IMR-90 (cell line): ENCODE measurements around the gene MAFB. TPM values are rescaled to one million over a fixed set of nuclear protein-coding genes. Genes with fewer than 3 reads are reported as not detected.
A peak's percentile ranks its signal among the peaks of the same experiment; 100 is the strongest.

Experiments used
- ATAC-seq: fragments of 200-7000 bp; cut with Tn5 transposase; 2 replicates; pipeline ENCODE4 v1.9.1; 2020; ENCODE audit warnings: low read depth, mild to moderate bottlenecking, moderate library complexity
- BruUV-seq: library from RNA; stranded (reverse); fragments of 400-500 nt; replicated peaks from 2 replicates; lab custom pipeline; 2021; lab: Mats Ljungman, UMichigan
- CTCF ChIA-PET: fragments of 300-600 bp; formaldehyde crosslinking; extraction: SDS; loops from one replicate; lab custom pipeline; 2021; ENCODE audit warnings: antibody characterized with exemption; lab: Yijun Ruan, JAX
- POLR2A ChIA-PET: fragments of 300-600 bp; sonication (Branson Sonifier 250); formaldehyde crosslinking; loops from one replicate; lab custom pipeline; 2022; ENCODE audit warnings: antibody characterized with exemption; ENCODE audit not compliant: unreplicated experiment; lab: Charles Lee
- DNase-seq: peaks from one replicate; pipeline ENCODE4 v3.0.0; 2013
- H2AFZ ChIP-seq: replicated peaks from 2 replicates; pipeline ENCODE3; 2013; ENCODE audit warnings: low read length, mild to moderate bottlenecking; ENCODE audit not compliant: poor library complexity
- H2AK5ac ChIP-seq: 2 replicates; pipeline ENCODE4 v1.6.1; 2013; ENCODE audit warnings: low read depth, low read length, inconsistent platforms
- H2AK9ac ChIP-seq: replicated peaks from 2 replicates; pipeline ENCODE3; 2013; ENCODE audit warnings: mild to moderate bottlenecking, low read depth, low read length, moderate library complexity; ENCODE audit not compliant: poor library complexity
- H2BK120ac ChIP-seq: 2 replicates; pipeline ENCODE4 v1.6.1; 2013; ENCODE audit warnings: low read depth, low read length, inconsistent platforms
- H2BK15ac ChIP-seq: 3 replicates; pipeline ENCODE4 v1.6.1; 2013; ENCODE audit warnings: low read depth, low read length, inconsistent platforms
- H2BK20ac ChIP-seq: 2 replicates; pipeline ENCODE4 v1.6.1; 2013; ENCODE audit warnings: low read depth, mild to moderate bottlenecking, inconsistent platforms, low read length, moderate library complexity
- H2BK5ac ChIP-seq: 2 replicates; pipeline ENCODE4 v1.6.1; 2013; ENCODE audit warnings: mild to moderate bottlenecking, low read depth, low read length, inconsistent platforms; ENCODE audit not compliant: poor library complexity, severe bottlenecking
- H3K14ac ChIP-seq: replicated peaks from 2 replicates; pipeline ENCODE4 v1.6.1; 2013; ENCODE audit warnings: low read depth, low read length, inconsistent platforms
- H3K18ac ChIP-seq: 2 replicates; pipeline ENCODE4 v1.6.1; 2013; ENCODE audit warnings: low read depth, low read length, control low read depth
- H3K23ac ChIP-seq: 2 replicates; pipeline ENCODE4 v1.6.1; 2013; ENCODE audit warnings: low read depth, low read length, inconsistent platforms
- H3K27ac ChIP-seq: 2 replicates; pipeline ENCODE4 v1.5.1; 2013; ENCODE audit warnings: mild to moderate bottlenecking, control low read depth, low read length; ENCODE audit not compliant: insufficient read depth
- H3K27me3 ChIP-seq: 2 replicates; pipeline ENCODE4 v1.6.1; 2013; ENCODE audit warnings: low read length; ENCODE audit not compliant: control insufficient read depth, insufficient read depth
- H3K36me3 ChIP-seq: 2 replicates; pipeline ENCODE4 v1.6.1; 2013; ENCODE audit warnings: low read length, mixed read lengths; ENCODE audit not compliant: control insufficient read depth, insufficient read depth
- H3K4ac ChIP-seq: 2 replicates; pipeline ENCODE4 v1.6.1; 2013; ENCODE audit warnings: low read depth, low read length, inconsistent platforms
- H3K4me1 ChIP-seq: 2 replicates; pipeline ENCODE4 v1.6.1; 2013; ENCODE audit warnings: low read length, mixed read lengths; ENCODE audit not compliant: control insufficient read depth, insufficient read depth
- H3K4me2 ChIP-seq: 2 replicates; pipeline ENCODE4 v1.6.1; 2013; ENCODE audit warnings: low read depth, mild to moderate bottlenecking, control low read depth, low read length, moderate library complexity
- H3K4me3 ChIP-seq: 2 replicates; pipeline ENCODE4 v1.5.1; 2013; ENCODE audit warnings: low read depth, mild to moderate bottlenecking, control low read depth, low read length, moderate library complexity; ENCODE audit not compliant: insufficient read depth
- H3K56ac ChIP-seq: 2 replicates; pipeline ENCODE4 v1.6.1; 2013; ENCODE audit warnings: low read length, inconsistent platforms; ENCODE audit not compliant: insufficient read depth; ENCODE audit errors: extremely low read depth
- H3K79me1 ChIP-seq, 2 experiments: 2 replicates each; pipeline ENCODE4 v1.6.1; 2013; ENCODE audit warnings: low read length in 2 of 2, inconsistent platforms in 1 of 2, low read depth in 1 of 2
- H3K9ac ChIP-seq: 2 replicates; pipeline ENCODE4 v1.6.1; 2013; ENCODE audit warnings: low read depth, low read length, control low read depth
- H3K9me1 ChIP-seq: 2 replicates; pipeline ENCODE4 v1.6.1; 2013; ENCODE audit warnings: low read length, inconsistent platforms; ENCODE audit not compliant: insufficient read depth
- H3K9me3 ChIP-seq: 2 replicates; pipeline ENCODE4 v1.6.1; 2013; ENCODE audit warnings: low read length; ENCODE audit not compliant: control insufficient read depth, insufficient read depth
- H4K20me1 ChIP-seq: 2 replicates; pipeline ENCODE4 v1.6.1; 2013; ENCODE audit warnings: low read length, inconsistent platforms; ENCODE audit not compliant: insufficient read depth
- H4K5ac ChIP-seq: 2 replicates; pipeline ENCODE4 v1.6.1; 2013; ENCODE audit warnings: mild to moderate bottlenecking, low read depth, low read length, control low read depth
- H4K8ac ChIP-seq, 2 experiments: 2 replicates each; pipeline ENCODE4 v1.6.1; 2013; ENCODE audit warnings: low read depth in 2 of 2, low read length in 2 of 2, control low read depth in 1 of 2, inconsistent platforms in 1 of 2
- H4K91ac ChIP-seq: 2 replicates; pipeline ENCODE4 v1.6.1; 2013; ENCODE audit warnings: low read depth, low read length, inconsistent platforms; ENCODE audit not compliant: insufficient read depth
- CEBPB ChIP-seq: IDR thresholded peaks from 2 replicates; pipeline ENCODE4 v1.6.1; 2012; ENCODE audit warnings: low read depth, low read length, improper control_type of control experiment
- CTCF ChIP-seq: conservative IDR thresholded peaks from 2 replicates; pipeline ENCODE4 v1.5.1; 2012; ENCODE audit warnings: mild to moderate bottlenecking, low read depth, low read length, improper control_type of control experiment
- FOS ChIP-seq: fragments of 150-350 bp; IDR thresholded peaks from 2 replicates; pipeline ENCODE4 v1.6.1; 2016; ENCODE audit warnings: low read depth, low read length
- MAFK ChIP-seq: IDR thresholded peaks from 2 replicates; pipeline ENCODE4 v1.6.1; 2012; ENCODE audit warnings: low read depth, low read length, improper control_type of control experiment
- MAZ ChIP-seq: IDR thresholded peaks from 2 replicates; pipeline ENCODE4 v1.6.1; 2012; ENCODE audit warnings: low read depth, mild to moderate bottlenecking, low read length, improper control_type of control experiment, moderate library complexity, borderline replicate concordance
- MXI1 ChIP-seq: IDR thresholded peaks from 2 replicates; pipeline ENCODE4 v1.6.1; 2012; ENCODE audit warnings: low read depth, mild to moderate bottlenecking, low read length, moderate library complexity, borderline replicate concordance
- NFE2L2 ChIP-seq: fragments of 150-350 bp; IDR thresholded peaks from 2 replicates; pipeline ENCODE4 v1.6.1; 2016; ENCODE audit warnings: low read depth, mild to moderate bottlenecking, low read length
- POLR2A ChIP-seq: IDR thresholded peaks from 2 replicates; pipeline ENCODE4 v1.6.1; 2012; ENCODE audit warnings: mild to moderate bottlenecking, low read depth, low read length
- RFX5 ChIP-seq: IDR thresholded peaks from 2 replicates; pipeline ENCODE4 v1.8.0; 2012; ENCODE audit warnings: low read depth, mild to moderate bottlenecking, low read length, moderate library complexity
- SMC3 ChIP-seq: fragments of 150-350 bp; IDR thresholded peaks from 2 replicates; pipeline ENCODE4 v1.6.1; 2016; ENCODE audit warnings: low read depth, mild to moderate bottlenecking, antibody characterized with exemption, low read length, moderate library complexity
- USF2 ChIP-seq: fragments of 150-350 bp; IDR thresholded peaks from 2 replicates; pipeline ENCODE4 v1.6.1; 2017; ENCODE audit warnings: mild to moderate bottlenecking, antibody characterized with exemption, low read length, low read depth
- WGBS, 2 experiments: methylation state at CpG; one replicate each; pipeline versions ENCODE4 v1.1.5 to v1.1.7; 2013; ENCODE audit warnings: missing lambda C conversion rate in 2 of 2; ENCODE audit not compliant: insufficient read length in 1 of 2; ENCODE audit errors: extremely low coverage in 2 of 2; 5-methylcytosine and 5-hydroxymethylcytosine counted together
- dilution Hi-C: fragments of 300-500 bp; cut with HindIII; formaldehyde crosslinking; loops from one replicate; pipeline ENCODE4 v1.14.3; 2018; ENCODE audit warnings: low sequenced_read_pairs; ENCODE audit not compliant: unreplicated experiment
- in situ Hi-C: fragments of 300-500 bp; cut with MboI; formaldehyde crosslinking; loops from 3 replicates; pipeline ENCODE4 v1.14.3; 2019; ENCODE audit warnings: low sequenced_read_pairs, inconsistent platforms, mixed read lengths
- intact Hi-C: fragments of 100-400 bp; cut with micrococcal nuclease; formaldehyde crosslinking; loops from 2 replicates; pipeline ENCODE4 v1.10.0; 2022
- polyA plus RNA-seq, 3 experiments: library from polyadenylated mRNA; depleted of rRNA; stranded (reverse); fragments of >200 nt; gene quantifications; 2 replicates each; pipeline ENCODE4 v1.2.3, GENCODE V29; 2012; ENCODE audit warnings: low replicate concordance in 1 of 3
- total RNA-seq: library from RNA; depleted of rRNA; stranded (reverse); fragments of >200 nt; gene quantifications from 2 replicates; pipeline ENCODE4 v1.2.3, GENCODE V29; 2012
- TF ChIP-seq, protein P1 (sequence below): fragments of 150-350 bp; IDR thresholded peaks from 2 replicates; pipeline ENCODE4 v1.6.1; 2016; ENCODE audit warnings: low read depth, mild to moderate bottlenecking, low read length, moderate library complexity, borderline replicate concordance

The MAFB gene
- total and polyA plus RNA-seq, 2 of the 4 experiments (the other 2 are of a cell fraction), result 0.07 TPM; not detected in 1

GRCh38 chr20:40687384-40688128, 1.5 kb downstream of the MAFB start (continued):
- no peak for TF ChIP-seq RFX5

GRCh38 chr20:40686893-40687292, 2.1 kb downstream of the MAFB start:
- H3K27ac ChIP-seq, result no peak overlapping the region
- dilution Hi-C loops, result no loop called here

More at GRCh38 chr20:40686893-40687292, 2.1 kb downstream of the MAFB start:
- POLR2A ChIA-PET, result no interaction called here
- no peak overlapping the region for H3K23ac ChIP-seq
- no TSS peak for BruUV-seq
- CTCF ChIA-PET, result no interaction called here
- no peak overlapping the region for H2BK5ac ChIP-seq
- no peak overlapping the region for H4K91ac ChIP-seq
- H3K9me3 ChIP-seq, result no peaks in the 10 kb centered on the region
- ATAC-seq (no peak), DNase-seq (no peak)
- no peak overlapping the region for H2AFZ ChIP-seq
- no peak overlapping the region for H3K4ac ChIP-seq
- H2AK9ac ChIP-seq, result no peak overlapping the region
- no peak overlapping the region for H3K18ac ChIP-seq
- no peak overlapping the region for H3K9ac ChIP-seq
- in situ Hi-C loops, result loop anchor here (25.0 kb wide), 1 partner anchor 800 kb away; no protein-coding TSS in a partner anchor
- 0% methylated on average over 2 of the region's 12 CpGs; no CpG with 5 or more reads in 1 of the 2 experiments for WGBS, 2 experiments
- no peak overlapping the region for H4K8ac ChIP-seq
- H3K9me1 ChIP-seq, result no peaks in the 10 kb centered on the region
- H3K4me3 ChIP-seq, result no peak overlapping the region; the same call in 1 of the 2 replicates
- H3K56ac ChIP-seq, result no peak overlapping the region
- peak overlapping the region; percentile 78; the same call in 1 of the 2 replicates for H3K4me2 ChIP-seq
- H3K14ac ChIP-seq, result no peak overlapping the region
- peaks cover 7% of the 10 kb centered on the region; the same call in 1 of the 2 replicates for H3K4me1 ChIP-seq
- intact Hi-C loops, result loop anchor here (5.0 kb wide), 1 partner anchor 260 kb away; no protein-coding TSS in a partner anchor
- H2BK120ac ChIP-seq, result no peak overlapping the region
- TF ChIP-seq, protein P1, sequence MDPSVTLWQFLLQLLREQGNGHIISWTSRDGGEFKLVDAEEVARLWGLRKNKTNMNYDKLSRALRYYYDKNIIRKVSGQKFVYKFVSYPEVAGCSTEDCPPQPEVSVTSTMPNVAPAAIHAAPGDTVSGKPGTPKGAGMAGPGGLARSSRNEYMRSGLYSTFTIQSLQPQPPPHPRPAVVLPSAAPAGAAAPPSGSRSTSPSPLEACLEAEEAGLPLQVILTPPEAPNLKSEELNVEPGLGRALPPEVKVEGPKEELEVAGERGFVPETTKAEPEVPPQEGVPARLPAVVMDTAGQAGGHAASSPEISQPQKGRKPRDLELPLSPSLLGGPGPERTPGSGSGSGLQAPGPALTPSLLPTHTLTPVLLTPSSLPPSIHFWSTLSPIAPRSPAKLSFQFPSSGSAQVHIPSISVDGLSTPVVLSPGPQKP, result no peak
- TF ChIP-seq FOS (no peak), POLR2A (no peak), RFX5 (no peak), NFE2L2 (no peak), MAFK (no peak), USF2 (no peak), SMC3 (no peak), CEBPB (no peak), CTCF (no peak), MAZ (no peak), MXI1 (no peak)
- H3K36me3 ChIP-seq, result no peaks in the 10 kb centered on the region
- peaks cover 74% of the 10 kb centered on the region for H3K27me3 ChIP-seq
- H2BK20ac ChIP-seq, result no peak overlapping the region
- no peaks in the 10 kb centered on the region for H3K79me1 ChIP-seq
- H2BK15ac ChIP-seq, result no peak overlapping the region
- no peaks in the 10 kb centered on the region for H4K20me1 ChIP-seq
- H4K5ac ChIP-seq, result no peak overlapping the region
- H2AK5ac ChIP-seq, result no peak overlapping the region
